ENCODE measurements around the gene SLC2A1.

Gene SLC2A1

DNA sequence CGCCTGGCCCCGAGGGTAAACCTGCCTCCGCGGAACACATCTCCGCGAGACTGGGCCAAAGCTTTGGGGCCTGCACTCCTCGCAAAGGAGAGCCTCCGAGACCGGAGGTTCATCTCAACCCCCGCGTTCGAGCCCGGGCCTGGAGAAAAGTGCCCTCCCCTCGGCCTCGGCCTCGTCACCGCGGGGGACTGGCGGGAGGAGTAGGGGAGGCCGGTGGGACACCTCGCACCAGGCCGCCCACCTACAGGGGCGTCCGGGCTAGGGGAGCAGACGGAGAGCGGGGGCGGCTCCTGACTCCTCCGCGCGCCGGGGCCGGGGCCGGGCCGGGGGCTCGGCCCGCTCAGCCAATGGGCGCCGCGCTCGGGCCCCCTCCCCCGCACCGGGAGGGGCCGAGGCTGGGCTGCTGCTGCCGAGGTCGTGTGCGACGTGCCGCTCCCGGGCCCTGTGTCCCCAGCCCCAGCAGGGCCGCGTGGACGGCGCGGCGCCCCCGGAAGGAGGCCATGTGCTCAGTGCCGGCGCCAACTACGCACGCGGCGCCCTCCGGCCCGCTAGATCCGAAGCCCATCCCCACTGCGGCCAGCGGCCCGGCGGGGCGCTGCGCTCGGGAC, 684 bp downstream of the SLC2A1 start:
- peak; percentile 69 to 74 for DNase-seq

DNA sequence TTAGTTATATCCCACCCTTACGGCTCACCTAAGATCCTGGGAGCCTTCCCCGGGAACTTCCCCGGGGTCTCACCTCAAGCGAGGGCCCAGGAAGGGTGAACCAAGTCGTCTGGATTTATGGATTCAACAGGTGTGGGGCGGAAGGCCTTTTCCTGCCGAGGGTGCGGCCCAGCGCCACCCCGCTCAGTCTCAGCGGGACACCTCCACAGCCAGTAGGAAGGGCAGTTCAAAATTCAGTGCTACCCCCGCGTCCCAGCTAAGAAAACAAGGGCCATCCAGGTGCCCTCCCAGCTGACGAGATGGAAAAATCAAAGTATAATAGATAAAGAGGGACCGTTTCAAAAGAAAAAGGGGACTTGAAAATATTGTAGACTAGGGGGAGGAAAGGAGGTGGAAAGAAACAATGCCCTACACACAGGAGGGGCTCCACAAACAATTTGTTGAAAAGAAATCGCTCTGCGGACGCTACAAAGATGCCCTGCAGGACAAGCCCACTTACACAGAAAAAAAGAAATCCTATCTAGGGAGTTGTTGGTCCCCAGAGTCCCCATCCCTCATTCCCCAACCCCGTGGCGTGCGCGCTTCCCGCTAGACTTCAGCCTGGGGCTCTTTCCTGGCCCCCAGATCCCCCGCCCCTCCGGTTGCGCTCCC, 1.3 kb downstream of the SLC2A1 start:
- no peak for DNase-seq

DNA sequence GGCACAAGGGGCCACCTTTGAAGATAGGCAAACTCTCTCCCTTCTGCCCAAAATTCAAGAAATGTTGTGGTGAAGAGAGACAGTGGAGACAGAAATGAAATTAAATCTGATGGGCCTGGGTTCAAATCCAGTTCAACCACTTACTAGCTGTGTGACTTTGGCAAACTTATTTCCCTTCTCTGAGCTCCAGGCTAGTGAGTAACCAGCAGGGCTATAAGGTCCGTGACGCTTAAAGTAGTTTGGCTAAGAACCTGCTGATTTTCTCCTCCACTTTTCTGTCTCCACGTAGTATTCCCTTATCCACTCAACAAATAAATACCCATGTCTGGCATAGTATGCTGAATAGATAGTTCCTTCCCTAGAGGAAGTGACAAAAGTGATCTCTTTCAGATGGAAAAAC, 1.9 kb downstream of the SLC2A1 start:
- DNase-seq: no peak

DNA sequence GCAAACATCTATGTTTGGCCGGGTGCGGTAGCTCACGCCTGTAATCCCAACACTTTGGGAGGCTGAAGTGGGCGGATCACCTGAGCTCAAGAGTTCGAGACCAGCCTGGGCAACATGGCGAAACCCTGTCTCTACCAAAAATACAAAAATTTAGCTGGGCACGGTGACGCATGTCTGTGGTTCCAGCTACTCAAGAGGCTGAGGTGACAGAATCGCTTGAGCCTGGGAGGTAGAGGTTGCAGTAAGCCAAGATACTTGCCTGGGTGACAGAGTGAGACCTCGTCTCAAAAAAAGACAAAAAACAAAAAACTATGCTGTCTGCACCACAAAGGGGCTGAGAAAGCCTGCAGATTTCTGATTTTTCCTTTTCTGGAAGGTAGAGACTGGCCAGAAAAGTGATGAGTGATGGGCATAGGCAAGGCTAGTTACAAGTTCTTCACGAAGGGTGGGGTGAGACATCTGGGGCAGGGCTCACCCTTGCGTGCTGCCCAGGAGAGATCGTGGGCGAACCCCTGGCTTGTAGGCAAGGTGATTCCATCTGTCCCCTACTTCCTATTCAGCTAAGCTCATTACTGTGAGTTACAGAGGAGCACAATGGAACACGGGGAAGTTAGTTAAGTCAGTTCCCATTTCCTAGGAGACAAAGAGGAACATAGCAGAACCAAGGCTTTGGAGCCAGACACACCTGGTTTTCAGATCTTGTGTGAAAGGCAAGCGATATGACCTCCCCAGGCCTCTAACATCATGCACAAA, 3.2 kb downstream of the SLC2A1 start:
- DNase-seq: no peak

DNA sequence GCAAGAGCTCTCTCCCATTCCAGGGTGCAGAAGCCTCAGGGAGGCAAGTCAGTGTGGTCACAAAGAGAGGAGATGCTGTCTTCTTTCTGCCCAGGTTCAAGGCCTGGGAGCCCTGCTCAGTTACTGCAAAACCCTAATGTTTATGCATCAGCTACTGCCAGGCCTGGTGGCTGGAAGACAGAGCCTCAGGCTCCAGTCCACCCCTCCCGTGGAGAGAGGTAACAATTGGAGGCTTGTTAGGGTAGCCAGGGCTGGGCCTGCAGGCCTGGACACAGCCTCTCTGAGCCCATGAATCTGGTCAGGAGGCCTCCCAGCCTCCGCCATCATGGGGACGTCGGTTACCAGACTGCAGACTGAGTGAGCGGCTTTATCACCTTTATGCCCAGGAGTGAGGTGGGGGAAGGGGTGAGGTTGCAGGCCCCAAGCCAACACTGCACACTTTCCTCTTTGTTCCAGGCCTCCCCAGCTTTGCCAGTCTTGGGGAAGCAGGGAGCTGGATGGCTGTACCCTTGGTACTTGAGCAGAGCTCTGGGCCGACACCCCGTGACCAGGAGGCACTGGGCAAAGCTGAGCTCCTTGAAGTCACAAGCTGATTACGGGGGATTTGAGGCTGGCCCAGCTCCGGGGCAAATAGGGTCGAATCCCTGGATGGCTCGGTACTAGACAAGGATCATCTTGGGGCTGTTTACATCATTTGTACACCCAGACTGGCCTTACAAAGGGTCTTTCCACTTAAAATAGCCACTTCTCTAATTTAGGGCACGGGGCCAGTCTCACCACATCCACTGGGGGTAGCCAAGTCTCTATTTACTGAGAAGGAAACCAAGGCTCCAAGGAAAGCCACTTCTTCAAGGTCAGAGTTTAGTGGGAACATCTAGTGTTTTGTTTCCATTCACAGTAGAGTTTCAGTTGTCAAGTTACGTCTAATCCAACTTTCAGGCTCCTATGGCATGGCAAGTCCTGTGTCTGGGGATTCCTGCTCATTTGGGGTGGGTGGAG, 5.2 kb downstream of the SLC2A1 start:
- no peak for DNase-seq

DNA sequence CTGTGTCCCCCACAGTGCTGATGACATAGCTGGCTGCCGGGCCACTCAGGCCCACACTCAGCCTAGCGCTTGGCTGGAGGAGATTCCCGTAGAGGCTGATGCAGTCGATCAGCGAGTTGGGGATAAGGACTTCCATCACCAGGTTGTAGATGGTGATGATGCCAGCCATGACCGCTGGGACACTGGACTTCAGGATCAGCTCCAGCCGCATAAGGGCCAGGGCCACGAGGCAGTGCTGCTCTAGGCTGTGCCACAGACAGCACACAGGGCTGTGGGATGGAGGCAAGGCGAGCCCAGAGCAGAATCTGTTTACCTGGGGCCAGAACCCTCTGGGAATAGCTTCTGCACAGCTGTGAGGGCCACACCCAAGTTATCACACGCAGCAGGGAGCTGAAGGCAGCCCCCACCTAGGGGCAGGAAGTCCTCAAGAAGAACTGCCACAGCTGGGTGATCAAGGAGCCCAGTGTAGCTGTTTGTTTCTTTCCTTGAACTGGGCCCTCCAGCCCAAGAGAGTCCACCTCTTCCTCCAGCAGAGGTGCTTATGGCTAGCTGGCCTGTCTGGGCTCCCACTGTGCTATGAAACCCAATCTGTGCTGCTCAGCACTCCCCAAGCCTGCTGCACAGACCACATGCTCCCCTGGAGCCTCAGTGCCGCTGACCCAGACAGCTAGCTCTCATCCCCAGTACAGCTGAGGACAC, 6.2 kb downstream of the SLC2A1 start:
- no peak for DNase-seq

DNA sequence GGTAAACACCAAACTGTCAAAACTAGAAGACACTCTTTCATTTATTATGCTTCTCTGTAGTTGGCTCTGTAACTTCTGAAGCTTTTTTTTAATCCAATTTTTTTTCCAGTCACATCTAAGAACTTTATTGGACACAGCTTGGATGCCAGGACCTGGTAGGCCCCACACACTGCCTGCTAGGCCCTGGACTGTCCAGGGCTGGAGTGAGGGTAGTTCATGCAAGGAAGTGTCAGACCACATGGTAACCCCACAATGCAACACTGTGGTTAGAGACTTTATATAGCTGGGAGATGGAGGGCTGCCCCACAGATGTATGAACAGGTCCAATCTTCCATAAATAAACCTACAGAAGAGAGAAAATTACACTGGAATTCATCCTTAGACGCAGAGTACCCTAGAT, 7.1 kb downstream of the SLC2A1 start:
- DNase-seq: no peak

DNA sequence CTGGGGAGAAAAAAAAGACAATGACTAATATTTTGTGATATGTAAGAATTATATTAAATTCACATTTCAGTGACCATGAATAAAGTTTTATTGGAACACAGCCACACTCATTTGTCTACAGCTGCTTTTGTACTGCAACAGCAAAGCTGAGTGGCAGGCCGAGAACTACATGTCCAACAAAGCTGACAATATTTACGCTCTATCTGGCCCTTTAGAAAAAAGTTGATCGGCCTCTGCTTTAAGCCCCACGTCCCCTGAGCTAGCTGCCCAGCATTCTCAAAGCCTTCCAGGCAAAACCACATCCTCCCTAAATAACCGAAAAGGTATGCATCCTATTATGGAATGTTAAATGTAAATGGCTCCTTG, 8.6 kb downstream of the SLC2A1 start:
- no peak for DNase-seq

DNA sequence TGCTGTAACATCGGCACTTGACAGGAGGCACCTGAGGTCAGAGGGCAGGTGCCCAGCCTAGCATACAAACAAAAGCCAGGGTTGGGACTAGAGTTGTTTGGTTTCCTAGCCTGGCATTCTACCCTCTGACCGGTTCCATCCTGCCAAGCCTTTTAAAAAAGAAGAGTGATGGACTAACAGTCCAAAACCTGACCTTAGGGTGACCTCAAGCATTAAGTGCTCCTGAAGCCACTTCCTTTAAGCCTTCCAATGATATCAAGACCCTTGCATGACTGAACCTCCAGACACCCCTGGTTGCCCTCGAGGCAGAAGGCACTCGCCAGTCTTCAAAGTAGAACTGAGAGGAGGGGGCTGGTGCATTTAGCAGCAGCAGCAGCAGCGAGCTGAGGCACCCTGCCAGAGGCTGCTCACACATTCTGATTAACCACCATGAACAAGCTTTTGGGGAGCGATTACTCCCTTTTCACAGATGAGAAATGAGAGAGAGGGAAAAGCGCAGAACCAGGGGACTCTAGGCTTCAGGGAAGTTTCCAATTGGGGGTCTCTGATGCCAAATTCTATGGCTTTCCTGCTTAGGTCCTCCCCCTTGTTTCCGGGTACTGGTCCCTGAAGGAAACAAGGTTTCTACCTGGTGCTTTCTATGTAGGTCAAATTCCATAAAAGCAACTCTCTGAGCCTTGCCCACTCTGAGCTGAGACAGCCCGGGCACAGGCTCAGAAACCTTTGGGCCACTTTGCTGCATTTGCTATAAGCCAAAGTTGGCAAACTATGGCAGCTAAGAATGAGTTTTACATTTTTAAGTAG, 9.2 kb downstream of the SLC2A1 start:
- DNase-seq: no peak

DNA sequence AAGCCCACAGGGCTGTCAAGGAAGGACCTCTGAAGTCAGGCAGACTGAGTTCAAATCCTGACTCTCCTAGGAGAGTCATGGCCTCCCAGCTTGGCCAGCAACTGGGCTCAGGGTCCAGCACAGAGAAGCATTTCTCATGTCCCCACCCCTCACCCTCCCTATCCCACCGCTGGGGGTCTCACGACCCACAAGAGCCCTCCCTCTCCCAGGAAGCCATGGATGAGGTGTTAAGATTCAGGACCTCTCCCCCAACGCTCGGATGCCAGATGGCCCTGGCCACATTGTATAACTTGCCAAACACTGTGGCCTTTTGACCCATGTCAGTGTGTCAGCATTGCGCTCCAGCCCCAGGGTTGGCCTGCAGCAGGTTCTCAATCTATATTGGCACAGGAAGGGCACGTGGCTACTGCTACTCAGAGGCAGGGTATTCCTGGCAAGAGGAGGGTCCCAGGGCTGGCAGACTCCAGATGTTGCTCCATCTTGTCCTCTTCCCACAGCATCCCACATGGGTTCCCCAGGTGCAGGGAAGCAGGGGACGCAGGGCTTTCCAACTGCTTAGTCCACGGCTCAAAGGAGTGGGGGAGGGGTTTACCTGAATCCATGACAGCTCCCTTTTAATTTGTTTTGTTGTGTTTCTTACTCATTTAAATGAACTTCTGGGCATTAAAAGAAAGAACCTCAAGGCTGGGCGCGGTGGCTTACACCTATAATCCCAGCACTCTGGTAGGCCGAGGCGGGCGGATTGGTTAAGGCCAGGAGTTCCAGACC, 10.5 kb downstream of the SLC2A1 start:
- DNase-seq: no peak

DNA sequence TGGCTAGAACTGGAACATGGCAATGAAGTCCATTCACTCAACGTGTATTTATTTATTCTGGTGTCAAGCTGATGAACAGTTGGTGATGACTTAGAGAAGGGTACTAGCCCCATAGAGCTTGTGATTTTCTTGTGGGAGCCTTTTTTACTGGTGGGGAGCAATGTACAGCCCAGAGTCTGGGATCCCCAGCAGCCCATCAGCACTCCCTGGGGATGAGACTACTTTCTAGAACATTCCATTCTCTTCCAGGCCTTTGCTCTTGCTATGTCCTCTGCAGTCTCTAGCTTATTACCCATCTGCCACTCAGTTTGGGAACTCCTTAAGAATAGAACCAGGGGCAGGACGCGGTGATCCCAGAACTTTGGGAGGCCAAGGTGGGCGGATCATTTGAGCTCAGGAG, 11.6 kb downstream of the SLC2A1 start:
- no peak for DNase-seq

DNA sequence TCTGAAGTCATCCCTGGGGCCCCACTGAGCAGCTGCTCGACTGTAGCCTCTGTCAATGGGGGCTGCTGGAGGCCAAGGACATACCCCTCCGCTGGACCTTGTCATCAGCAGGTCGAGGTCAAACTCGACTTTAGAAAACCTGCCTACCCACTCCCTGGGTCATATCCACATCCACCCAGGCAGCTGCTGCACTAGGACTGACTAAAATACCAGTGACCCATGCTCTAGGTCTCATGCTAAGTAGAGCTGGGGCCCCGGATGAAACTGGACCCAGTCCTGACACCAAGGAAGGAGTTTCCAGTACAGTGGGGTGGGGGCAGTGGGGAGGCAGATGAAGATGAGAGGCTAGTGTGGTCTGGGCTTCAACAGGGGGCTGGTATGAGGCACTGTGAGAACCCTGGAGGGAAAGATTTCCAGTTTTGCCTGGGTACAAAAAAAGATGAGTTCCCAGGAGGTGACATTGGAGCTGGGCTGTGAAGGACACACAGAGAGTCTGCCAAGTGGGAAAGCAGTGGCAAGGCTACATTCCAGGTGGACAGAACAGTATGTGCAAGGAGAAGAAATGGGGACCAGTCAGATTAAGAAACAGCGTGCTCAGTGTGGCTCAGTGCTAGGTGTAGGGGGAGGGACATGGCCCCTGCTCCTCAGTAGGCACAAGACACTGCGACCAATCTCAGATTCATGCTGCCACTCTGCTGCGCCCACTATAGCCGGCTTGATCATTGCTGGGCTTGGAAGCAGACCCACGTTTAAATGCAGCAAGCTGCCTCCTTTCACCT, 12.4 kb downstream of the SLC2A1 start:
- no peak for DNase-seq

DNA sequence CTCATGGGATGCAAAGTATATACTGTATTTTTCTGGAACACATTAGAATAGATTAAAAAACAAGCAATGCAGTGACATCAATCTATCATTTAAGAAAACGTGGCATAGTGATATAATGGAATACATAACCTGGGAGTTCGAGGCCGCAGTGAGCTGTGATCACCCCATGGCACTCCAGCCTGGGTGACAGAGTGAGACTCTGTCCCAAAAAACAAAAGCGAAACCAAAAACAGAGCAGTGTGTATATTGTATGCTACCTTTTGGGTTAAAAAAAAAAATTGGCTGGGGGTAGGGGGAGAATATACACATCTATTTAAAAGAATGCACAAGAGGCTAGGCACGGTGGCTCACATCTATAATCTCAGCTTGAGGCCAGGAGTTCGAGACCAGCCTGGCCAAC, 13.5 kb downstream of the SLC2A1 start:
- DNase-seq: no peak

DNA sequence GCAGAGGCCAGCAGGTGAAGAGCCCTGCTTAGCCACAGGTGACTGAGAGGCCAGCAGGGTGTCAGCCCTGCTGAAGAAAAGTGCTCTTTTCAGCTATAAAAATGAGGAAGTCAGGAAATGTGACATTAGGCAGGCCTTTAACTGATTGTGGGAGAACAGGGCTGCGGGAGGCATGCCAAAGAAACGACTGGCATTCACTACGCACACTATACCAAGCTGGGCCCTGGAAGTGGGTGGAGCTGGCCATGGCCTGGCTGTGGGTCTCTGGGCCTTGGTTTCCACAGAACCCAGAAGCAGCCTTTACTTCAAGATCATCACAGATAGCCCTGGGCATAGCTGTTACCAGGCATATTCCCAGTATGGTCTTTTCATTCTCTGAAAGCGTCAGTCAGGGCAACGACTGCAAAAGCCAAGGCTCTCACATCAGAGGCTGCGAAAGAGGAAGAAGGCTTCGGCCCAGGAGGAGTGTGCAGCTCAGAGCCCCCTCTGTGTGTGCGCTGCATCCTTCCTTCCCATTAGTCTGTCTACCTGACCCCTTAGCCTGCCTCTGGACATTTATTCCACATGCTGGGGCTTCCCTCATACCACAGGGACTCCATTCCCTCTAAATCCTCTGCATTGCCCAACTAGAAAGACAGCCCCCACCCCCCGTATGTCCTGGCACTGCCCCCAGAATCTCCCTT, 14.3 kb downstream of the SLC2A1 start:
- DNase-seq: no peak

DNA sequence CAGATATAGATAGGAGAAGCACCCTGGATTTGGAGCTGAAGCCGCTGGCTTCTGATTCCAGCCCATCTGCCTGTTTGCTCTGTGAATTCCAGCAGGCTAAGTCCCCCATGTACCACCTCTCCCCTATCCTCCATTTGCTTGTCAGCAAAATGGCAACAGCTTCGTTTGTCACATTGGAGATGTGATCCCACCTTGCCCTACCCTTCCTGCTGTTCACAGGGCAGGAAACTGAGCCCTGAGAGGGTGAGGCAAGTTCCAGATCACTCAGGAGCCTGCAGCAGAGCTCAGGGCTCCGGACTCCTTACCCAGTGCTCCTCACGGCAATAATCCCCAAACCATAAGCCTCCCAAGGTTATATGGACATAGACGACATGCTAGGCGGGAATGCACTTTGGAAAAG, 14.9 kb downstream of the SLC2A1 start:
- DNase-seq: no peak

DNA sequence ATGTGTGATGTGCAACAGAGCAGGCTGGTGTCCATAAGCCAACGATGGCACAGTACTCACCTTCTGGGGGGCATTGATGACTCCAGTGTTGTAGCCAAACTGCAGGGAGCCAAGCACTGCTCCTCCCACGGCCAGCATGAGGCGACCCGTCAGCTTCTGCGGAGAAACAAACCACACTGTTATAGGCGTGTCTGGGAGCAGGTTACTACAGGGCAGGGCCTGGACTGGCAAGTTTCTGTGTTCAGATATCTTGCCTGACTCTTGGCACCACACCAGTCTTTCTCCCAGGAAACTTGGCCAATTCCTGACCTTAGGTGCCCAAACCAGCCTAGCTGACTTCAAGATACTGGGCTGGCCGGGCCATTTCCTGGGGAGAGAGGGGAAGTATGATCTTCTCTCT, 15.5 kb downstream of the SLC2A1 start:
- no peak for DNase-seq

DNA sequence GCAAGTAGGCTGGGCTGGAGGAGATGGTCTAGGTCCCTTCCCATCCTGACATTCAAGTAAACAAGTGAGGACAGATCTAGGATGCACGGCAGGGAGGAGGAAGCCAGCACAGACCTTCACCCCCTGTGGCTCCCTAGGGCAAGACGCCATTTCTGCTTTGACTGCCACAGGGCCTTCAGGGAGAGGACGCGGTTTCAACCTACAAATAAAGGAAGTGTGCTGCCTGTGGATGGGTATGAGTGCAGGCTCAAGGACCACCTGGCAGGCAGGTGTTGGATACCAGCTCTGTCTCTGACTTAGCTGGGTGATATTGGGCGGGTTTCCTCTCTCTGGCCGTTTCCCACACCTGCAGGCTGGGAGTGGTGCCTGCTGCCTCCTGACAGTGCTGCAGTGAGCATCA, 16.2 kb downstream of the SLC2A1 start:
- no peak for DNase-seq

DNA sequence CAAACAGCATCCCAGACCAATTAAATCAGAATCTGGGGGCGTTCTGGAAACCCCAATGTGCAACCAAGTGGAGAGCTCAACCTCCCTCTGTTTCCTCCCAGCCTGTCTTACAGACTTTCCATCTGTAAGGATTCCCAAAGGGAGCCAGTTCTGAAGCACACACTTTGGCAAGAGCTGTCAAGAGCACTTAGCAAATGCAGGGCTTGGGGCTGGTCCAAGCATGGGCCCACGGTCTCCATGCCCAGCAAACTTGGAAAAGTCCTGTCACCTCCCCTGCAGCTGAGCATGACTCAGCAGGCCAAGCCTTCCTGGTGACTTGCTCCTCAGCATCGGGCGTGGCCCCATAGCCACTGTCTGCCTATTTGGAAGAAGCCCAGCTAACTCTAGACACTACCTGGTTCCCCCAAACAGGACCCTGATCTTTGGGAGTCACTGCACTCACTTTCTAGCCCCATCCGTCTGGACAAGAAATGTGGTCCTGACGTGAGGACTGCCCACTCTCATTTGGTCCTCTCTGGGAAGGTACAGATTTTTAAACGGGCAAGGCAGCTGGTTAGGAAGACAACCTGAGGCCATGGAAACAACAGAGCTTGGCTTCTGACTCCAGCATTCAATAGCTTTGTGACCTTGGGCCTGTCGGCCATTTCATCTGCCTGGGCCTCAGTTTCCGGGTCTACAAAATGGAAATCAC, 16.9 kb downstream of the SLC2A1 start:
- peak; percentile 33 to 39 for DNase-seq

Data from activated CD4-positive, alpha-beta T cell treated with anti-CD3 and anti-CD28 coated beads for 4 hours (primary cell).